RWPE2 (cell line): ENCODE data around the gene MRPL34.
A peak's percentile ranks its signal among the peaks of the same experiment; 100 is the strongest.

Experiments
- ATAC-seq: fragments of 200-7000 bp; cut with Tn5 transposase; 3 replicates; pipeline ENCODE4 v1.9.1; 2021; ENCODE audit warnings: low read depth
- DNase-seq: peaks from one replicate; pipeline ENCODE4 v3.0.0-alpha.2; 2020; ENCODE audit warnings: low spot score
- H3K27ac ChIP-seq: fragments of 450-650 bp; 2 replicates; pipeline ENCODE4 v1.5.1; 2017; ENCODE audit warnings: mild to moderate bottlenecking; ENCODE audit not compliant: poor library complexity, severe bottlenecking
- H3K27me3 ChIP-seq: fragments of 250-450 bp; sonication (Bioruptor Pico); 2 replicates; pipeline ENCODE4 v1.5.1; 2021; ENCODE audit warnings: mild to moderate bottlenecking, moderate library complexity; ENCODE audit not compliant: insufficient read depth, poor library complexity, severe bottlenecking
- H3K36me3 ChIP-seq: fragments of 250-450 bp; sonication (Bioruptor Pico); 2 replicates; pipeline ENCODE4 v1.5.1; 2020; ENCODE audit warnings: low read depth, mild to moderate bottlenecking, moderate library complexity
- H3K4me1 ChIP-seq: fragments of 250-450 bp; sonication (Bioruptor Pico); 2 replicates; pipeline ENCODE4 v1.5.1; 2021; ENCODE audit warnings: mild to moderate bottlenecking, moderate library complexity; ENCODE audit not compliant: insufficient read depth, poor library complexity, severe bottlenecking
- H3K4me3 ChIP-seq: fragments of 250-450 bp; sonication (Bioruptor Pico); 2 replicates; pipeline ENCODE4 v1.5.1; 2021; ENCODE audit warnings: mild to moderate bottlenecking, moderate library complexity; ENCODE audit not compliant: severe bottlenecking
- H3K9me3 ChIP-seq: fragments of 250-450 bp; sonication (Bioruptor Pico); 2 replicates; pipeline ENCODE4 v1.5.1; 2021; ENCODE audit warnings: mild to moderate bottlenecking, moderate library complexity; ENCODE audit not compliant: severe bottlenecking
- TF ChIP-seq, protein P1 (sequence below): fragments of 450-650 bp; IDR thresholded peaks from one replicate; pipeline ENCODE4 v1.5.1; 2017; ENCODE audit warnings: mild to moderate bottlenecking, moderate library complexity; ENCODE audit not compliant: poor library complexity, severe bottlenecking

The MRPL34 gene

GRCh38 chr19:17324357-17325114, 18.9 kb downstream of the MRPL34 start:
- no peaks in the 10 kb centered on the region for H3K9me3 ChIP-seq
- no peak overlapping the region for H3K27ac ChIP-seq
- DNase-seq (no peak), ATAC-seq (no peak)
- peaks cover 13% of the 10 kb centered on the region for H3K4me1 ChIP-seq
- peaks cover 19% of the 10 kb centered on the region for H3K36me3 ChIP-seq
- TF ChIP-seq, protein P1, sequence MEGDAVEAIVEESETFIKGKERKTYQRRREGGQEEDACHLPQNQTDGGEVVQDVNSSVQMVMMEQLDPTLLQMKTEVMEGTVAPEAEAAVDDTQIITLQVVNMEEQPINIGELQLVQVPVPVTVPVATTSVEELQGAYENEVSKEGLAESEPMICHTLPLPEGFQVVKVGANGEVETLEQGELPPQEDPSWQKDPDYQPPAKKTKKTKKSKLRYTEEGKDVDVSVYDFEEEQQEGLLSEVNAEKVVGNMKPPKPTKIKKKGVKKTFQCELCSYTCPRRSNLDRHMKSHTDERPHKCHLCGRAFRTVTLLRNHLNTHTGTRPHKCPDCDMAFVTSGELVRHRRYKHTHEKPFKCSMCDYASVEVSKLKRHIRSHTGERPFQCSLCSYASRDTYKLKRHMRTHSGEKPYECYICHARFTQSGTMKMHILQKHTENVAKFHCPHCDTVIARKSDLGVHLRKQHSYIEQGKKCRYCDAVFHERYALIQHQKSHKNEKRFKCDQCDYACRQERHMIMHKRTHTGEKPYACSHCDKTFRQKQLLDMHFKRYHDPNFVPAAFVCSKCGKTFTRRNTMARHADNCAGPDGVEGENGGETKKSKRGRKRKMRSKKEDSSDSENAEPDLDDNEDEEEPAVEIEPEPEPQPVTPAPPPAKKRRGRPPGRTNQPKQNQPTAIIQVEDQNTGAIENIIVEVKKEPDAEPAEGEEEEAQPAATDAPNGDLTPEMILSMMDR: no peak
- no peak overlapping the region for H3K4me3 ChIP-seq
- H3K27me3 ChIP-seq: no peaks in the 10 kb centered on the region

- Histone ChIP-seq H3K4me3 (no peak overlapping the region), H3K27ac (peak overlapping the region; percentile 52), H3K27me3 (no peaks in the 10 kb centered on the region), H3K36me3 (peaks cover 15% of the 10 kb centered on the region), H3K4me1 (peaks cover 13% of the 10 kb centered on the region), H3K9me3 (no peaks in the 10 kb centered on the region)
- no peak for ATAC-seq
- DNase-seq: no peak
- TF ChIP-seq, protein P1: no peak
Observed at GRCh38 chr19:17325133-17325532, 19.5 kb downstream of the MRPL34 start.

GRCh38 chr19:17325881-17326594, 20.4 kb downstream of the MRPL34 start:
- Histone ChIP-seq H3K4me1 (peaks cover 13% of the 10 kb centered on the region), H3K9me3 (no peaks in the 10 kb centered on the region), H3K27me3 (no peaks in the 10 kb centered on the region), H3K27ac (peak overlapping the region; percentile 52), H3K4me3 (no peak overlapping the region), H3K36me3 (peaks cover 9% of the 10 kb centered on the region; the same call in 1 of the 2 replicates)
- TF ChIP-seq, protein P1: no peak
- DNase-seq: no peak
- peak; percentile 40 for ATAC-seq

- ATAC-seq (peak; percentile 53), DNase-seq (no peak)
- Histone ChIP-seq H3K27me3 (no peaks in the 10 kb centered on the region), H3K4me3 (no peak overlapping the region), H3K36me3 (0 out of 2 replicates have a peak, but pooled peaks cover 5% of the 10 kb centered on the region), H3K27ac (peak overlapping the region; percentile 52), H3K9me3 (no peaks in the 10 kb centered on the region), H3K4me1 (peaks cover 13% of the 10 kb centered on the region)
- TF ChIP-seq, protein P1: no peak
Observed at GRCh38 chr19:17326595-17326966, 20.9 kb downstream of the MRPL34 start.
